Activated naive CD8-positive, alpha-beta T cell treated with anti-CD3 and anti-CD28 coated beads, Interleukin-2, amount 50 U/mL, for 16 hours (primary cell): ENCODE measurements around the gene COL20A1.

Experiments
- DNase-seq: peaks from one replicate; pipeline ENCODE4 v3.0.0-alpha.2; 2020; ENCODE audit warnings: low read depth, low spot score

Gene COL20A1

GRCh38 chr20:63261060-63261794, 31.8 kb upstream of the COL20A1 start:
- no peak for DNase-seq

DNA sequence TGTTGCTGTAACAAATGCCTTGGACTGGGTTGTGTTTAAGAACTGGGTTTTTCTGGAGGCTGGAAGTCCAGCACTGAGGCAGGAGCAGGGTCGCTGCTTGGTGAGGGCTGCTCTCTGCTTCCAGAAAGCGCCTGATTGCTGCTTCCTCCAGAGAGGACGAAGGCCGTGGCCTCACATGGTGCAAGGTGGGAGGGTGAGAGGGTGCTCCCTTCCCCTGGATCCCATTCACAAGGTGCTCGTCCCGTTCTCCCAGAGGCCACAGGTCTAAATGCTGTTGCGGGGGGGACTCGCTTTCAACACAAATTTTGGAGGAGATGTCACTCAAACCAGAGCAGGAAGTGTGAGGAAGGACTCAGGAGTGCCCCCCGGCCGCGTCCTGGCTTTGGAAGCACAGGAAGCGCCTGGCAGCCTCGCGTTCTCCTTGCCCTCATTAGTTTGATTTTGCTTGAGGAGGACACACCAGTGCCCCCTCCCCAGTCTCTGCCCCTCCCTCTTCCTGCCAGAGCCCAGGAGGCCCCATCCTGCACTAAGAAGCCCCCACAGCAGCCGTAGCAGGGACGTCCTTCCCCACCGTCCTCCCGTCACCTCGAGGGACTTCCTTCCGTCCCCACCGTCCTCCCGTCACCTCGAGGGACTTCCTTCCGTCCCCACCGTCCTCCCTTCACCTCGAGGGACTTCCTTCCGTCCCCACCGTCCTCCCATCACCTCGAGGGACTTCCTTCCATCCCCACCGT, 31.0 kb upstream of the COL20A1 start:
- no peak for DNase-seq

- no peak for DNase-seq
Observed at GRCh38 chr20:63262836-63263235, 30.1 kb upstream of the COL20A1 start.

DNA sequence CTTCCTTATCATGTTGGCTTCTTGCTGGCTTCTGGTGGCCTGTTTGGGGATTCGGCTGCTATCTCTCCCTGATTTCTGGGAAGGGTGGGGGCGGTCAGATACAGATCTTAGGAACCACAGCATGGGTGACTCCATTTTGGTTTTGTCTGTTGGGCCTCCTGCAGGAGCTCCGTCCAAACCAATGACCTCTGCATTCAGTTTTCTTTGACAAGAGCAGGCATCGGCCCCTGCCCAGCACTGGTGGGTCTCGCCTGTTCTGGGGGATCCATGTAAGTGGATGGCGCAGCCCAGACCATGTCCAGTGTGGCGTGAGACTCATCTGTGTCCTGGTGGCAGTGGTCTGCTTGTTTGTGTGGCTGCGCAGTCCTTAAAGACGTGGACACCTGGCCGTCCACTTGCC, 29.0 kb upstream of the COL20A1 start:
- DNase-seq = no peak

DNA sequence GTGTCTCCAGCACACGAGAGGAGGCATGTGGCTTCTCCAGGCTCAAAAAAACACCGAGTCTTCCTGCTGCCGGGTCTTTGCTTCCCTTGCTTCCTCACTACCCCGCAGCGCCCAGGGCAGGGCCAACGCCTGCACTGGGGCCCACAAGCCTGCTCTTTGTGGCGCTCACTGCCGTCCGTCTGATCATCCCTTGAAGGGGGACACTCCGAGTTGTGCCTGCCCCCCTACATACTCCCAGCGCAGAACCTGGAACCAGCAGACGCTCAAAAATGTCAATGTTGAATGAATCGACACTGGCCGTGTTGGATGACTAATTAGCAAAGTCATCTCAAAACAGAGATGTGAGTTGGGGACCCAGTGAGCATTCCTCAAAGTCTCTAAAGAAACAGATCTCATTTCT, 28.5 kb upstream of the COL20A1 start:
- no peak for DNase-seq

DNA sequence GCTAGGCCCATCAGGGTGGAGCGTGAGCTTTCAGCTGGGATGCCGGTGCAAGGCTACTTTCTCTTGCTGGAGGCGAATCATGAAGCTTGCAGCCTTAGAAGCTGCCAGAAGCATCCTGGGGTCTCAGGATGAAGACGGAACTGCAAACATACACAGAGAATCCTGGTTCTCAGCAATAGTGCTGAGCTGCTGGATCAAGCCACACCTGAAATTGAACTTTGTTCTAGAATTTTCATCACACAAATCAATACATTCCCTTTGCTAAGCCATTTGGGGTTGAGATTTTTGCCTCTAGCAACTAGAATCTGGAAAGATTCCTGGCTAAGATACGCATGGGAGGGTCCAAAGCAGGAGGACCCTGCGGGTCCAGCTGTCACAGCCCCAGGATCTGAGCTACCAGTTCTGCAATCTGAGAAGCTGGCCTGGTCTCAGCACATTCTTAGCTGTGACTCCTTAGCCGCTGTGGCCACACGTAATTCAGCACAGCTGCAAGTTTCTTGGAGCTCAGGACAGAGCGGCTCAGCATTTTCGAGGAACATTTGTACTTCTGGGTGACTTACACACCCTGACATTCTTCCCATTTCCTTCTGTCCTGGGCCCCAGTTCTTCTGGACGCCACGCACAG, 27.0 kb upstream of the COL20A1 start:
- DNase-seq = no peak

GRCh38 chr20:63267691-63268090, 25.3 kb upstream of the COL20A1 start:
- DNase-seq = no peak

- DNase-seq = no peak
Observed at GRCh38 chr20:63268256-63268655, 24.7 kb upstream of the COL20A1 start.

GRCh38 chr20:63268671-63269439, 24.1 kb upstream of the COL20A1 start:
- no peak for DNase-seq

GRCh38 chr20:63269724-63270123, 23.3 kb upstream of the COL20A1 start:
- DNase-seq = no peak

GRCh38 chr20:63270606-63271325, 22.2 kb upstream of the COL20A1 start:
- DNase-seq = no peak

- DNase-seq = peak; percentile 77
Observed at GRCh38 chr20:63272105-63273058, 20.6 kb upstream of the COL20A1 start, which contains the start of gene ARFGAP1. TSS of gene ARFGAP1 (plus strand) at chr20:63272813. CDS start at chr20:63275581, 2,768 bp downstream.

DNA sequence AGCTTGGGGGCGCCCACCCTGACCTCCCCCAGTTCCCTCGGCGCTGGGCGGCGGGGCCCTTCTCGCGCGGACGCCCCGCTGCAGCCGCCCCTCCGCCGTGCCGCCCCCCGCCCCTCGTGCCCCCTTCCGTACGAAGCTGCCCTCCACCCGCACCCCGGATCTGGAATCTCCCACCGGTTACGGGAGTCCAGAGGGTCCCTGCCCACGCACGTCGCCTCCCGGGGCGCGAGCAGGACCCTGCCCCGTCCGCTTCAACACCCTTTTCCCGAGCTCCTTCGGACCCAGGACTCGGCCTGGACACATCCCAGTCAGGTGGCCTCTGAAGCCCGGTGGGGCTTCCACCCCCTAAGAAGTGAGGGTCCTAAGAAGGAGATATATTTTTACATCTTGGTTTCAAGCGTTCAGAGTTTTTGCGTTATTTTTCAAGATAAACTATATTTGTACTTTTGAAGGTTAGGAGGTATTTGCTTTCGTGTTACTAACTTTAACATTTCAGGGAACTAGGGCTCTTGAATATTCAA, 19.9 kb upstream of the COL20A1 start:
- DNase-seq = no peak

DNA sequence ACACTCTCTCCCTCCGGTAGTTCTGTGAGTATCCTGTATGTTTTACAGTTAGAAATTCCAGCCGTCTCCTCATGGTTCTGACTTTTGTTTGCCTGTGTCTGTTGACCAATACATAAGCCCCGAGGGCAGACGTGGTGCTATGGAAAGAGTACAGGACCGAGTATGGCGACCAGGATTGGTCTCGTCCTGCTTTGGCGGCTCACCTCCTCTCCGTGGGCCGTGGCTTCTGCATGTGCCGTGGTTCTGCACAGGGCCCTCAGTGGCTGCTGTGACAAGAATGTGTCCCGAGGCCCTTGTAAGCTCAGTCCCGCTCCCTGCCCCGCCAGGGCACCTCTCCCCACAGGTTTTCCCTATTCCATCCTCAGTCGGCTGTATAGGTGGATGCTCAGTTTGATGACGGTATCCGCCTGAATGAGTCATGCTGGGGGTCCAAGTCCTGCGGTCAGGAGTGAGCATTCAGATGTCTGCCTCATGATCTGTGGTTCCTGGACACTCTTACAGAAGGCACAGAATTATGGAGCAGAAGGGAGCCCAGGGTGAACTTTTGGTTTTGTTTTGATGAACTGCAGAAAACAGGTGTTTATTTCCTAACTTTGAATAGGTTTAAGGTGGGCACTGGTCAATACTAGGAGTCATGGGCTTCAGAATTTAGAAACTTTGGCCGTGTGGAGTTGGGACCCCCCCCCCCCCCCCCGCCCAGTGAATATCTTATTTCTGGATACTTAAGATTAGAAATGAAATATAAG, 19.2 kb upstream of the COL20A1 start:
- DNase-seq = no peak

GRCh38 chr20:63274381-63275228, 18.4 kb upstream of the COL20A1 start:
- no peak for DNase-seq

DNA sequence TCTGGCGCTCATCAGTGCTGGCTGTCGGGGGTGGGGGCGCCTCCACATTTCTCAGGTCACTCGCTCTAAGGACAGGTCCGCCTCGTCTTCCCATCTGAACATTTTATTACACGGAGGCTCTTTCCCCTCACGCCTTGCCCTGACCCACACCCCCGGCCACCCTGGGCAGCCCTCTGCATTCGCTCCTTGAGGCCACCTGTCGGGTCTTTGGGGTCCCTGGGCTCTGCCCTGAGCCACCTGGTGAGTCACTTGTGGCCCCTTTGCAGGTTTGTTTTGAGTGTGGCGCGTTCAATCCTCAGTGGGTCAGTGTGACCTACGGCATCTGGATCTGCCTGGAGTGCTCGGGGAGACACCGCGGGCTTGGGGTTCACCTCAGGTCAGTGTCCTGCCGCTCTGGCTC, 17.2 kb upstream of the COL20A1 start:
- DNase-seq = no peak

- DNase-seq = no peak
Observed at GRCh38 chr20:63276956-63277355, 16.0 kb upstream of the COL20A1 start.
